ENCODE results near the gene GPD2.

- TF ChIP-seq CTCF (IDR thresholded peaks at IDR 0.05) (no peak), POLR2A (IDR thresholded peaks at IDR 0.05) (no peak)
Measured at GRCh38 chr2:156593594-156593921, 157.4 kb downstream of the GPD2 start.
